LNCAP (cell line): ENCODE results near the gene RGS3.

Experiments
- TF ChIP-seq, protein P1 (sequence below): fragments of 450-650 bp; IDR thresholded peaks from 2 replicates; pipeline ENCODE4 v1.5.1; 2017; ENCODE audit warnings: mild to moderate bottlenecking

Gene RGS3

DNA sequence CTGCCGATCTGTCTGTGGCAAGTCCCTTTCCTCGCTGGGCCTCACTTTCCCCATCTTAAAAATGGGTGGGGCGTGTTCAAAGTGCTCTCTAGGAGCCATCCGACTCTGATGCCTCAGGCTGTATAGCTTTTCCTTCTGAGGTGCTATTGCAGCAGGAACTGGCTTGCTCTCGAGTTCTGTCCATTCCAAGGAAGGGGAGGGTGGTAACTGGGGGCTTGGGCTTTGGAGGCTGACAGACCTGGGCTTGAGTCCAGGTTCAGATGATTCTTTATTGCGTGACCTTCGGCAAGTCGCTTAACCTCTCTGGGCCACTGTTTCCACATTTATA is 139.5 kb downstream of the RGS3 start:
- TF ChIP-seq, protein P1, sequence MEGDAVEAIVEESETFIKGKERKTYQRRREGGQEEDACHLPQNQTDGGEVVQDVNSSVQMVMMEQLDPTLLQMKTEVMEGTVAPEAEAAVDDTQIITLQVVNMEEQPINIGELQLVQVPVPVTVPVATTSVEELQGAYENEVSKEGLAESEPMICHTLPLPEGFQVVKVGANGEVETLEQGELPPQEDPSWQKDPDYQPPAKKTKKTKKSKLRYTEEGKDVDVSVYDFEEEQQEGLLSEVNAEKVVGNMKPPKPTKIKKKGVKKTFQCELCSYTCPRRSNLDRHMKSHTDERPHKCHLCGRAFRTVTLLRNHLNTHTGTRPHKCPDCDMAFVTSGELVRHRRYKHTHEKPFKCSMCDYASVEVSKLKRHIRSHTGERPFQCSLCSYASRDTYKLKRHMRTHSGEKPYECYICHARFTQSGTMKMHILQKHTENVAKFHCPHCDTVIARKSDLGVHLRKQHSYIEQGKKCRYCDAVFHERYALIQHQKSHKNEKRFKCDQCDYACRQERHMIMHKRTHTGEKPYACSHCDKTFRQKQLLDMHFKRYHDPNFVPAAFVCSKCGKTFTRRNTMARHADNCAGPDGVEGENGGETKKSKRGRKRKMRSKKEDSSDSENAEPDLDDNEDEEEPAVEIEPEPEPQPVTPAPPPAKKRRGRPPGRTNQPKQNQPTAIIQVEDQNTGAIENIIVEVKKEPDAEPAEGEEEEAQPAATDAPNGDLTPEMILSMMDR, result no peak

DNA sequence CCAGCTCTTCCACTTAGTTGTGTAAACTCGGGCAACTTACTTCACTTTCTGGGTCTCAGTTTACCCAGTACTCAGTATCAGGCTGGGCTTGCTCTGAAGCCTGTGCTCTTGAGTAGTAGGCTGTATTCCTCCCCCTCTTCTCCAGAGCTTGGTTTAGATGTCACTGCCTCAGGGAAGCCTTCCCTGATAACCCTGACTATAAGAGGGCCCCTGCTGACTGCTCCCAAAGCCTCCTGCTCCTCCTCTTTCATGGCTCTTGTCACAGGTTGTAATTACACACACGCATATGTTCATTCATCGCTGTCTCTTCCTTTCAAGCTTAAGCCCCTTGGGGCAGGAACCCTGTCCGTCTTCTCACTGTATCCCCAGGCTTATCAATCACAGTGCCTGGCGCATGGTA is 140.2 kb downstream of the RGS3 start:
- TF ChIP-seq, protein P1, result no peak

DNA sequence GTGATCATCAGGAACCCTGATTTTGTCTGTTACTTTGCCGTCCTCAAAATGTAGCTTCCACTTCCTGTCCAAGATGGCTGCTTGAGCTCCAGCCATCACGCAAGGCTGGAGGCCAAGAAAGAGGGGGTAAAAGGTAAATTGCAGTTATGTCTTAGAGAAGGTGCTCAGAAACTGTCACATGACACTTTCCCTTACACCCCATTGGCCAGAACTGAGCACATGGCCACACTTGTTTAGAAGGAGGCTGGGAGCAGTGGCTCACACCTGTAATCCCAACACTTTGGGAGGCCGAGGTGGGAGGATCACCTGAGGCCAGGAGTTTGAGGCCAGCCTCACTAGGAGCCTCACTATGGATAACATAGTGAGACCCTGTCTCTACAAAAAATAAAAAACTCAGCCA is 140.9 kb downstream of the RGS3 start:
- TF ChIP-seq, protein P1, result no peak

DNA sequence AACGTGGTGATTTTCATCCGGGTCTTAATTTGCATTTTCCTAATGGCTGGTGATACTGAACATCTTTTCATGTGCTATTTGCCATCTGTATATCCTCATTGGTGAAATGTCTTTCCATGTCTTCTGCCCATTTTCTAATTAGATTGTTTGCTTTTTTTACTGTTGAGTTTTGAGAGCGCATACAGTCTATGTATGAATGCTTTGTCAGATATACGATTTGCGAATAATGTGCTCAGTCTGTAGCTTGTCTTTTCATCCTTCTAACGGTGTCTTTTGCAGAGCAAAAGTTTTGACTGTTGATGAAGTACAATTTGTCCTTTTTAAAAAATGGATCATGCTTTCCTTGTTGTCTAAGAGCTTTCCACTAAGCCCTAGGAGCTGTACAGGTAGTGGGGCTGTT is 143.0 kb downstream of the RGS3 start:
- TF ChIP-seq, protein P1, result no peak

DNA sequence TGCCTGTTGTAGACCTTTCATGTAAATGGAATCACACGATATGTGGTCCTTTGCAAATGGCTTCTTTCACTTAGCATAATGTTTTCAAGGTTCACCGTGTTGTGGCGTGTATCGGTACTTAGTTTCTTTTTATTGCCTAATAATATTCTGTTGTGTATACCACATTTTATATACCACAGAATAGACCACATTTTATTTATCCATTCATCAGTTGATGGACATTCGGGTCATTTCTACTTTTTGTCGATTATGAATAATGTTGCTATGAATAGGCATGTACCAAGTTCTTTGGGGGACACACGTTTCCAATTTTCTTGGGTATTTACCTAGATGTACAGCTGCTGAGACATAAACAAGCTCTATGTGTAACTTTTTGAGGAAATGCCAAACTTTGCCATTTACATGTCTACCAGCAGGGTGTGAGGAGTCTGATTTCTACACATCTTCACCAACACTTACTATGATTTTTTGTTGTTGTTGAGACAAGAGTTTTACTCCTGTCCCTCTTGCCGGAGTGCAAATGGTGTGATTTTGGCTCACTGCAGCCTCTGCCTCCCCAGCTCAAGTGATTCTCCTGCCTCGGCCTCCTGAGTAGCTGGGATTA is 144.7 kb downstream of the RGS3 start:
- TF ChIP-seq, protein P1, result no peak

DNA sequence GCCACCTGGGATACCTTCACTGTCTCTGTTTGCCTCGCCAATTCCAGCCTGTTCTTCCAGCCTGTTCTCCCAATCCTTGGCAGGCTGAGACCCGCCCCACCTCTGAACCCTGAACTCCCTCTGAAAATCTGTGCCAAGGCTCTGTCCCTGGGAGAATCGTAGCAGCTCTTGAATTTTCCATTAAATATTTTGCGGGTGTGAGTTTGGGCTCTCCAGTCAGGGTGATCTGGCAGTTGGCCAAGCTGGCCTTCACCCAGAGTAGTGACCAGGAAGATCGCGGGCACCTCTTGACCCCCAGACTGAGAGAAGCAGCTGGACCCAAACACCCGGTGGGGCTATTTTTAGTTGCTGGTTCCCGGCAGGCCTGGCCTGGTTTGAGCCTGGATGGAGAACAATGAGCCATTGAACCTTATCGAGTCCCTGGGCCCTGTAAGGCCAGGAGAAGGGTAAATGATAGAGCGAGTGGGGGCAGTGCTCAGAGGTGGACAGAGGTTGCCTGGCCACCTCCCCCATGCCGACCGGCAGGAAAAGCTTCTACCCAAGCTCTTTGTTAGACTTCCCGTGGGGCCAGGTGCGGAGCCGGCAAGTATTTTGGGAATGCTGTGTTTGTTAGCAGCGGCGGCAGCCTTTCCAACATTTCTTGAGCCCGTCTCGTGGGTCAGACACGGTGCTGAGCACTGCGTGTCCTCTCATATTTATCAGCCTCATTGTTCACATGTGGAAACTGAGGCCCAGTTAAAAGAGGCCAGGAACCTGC is 146.2 kb downstream of the RGS3 start:
- TF ChIP-seq, protein P1, result no peak

DNA sequence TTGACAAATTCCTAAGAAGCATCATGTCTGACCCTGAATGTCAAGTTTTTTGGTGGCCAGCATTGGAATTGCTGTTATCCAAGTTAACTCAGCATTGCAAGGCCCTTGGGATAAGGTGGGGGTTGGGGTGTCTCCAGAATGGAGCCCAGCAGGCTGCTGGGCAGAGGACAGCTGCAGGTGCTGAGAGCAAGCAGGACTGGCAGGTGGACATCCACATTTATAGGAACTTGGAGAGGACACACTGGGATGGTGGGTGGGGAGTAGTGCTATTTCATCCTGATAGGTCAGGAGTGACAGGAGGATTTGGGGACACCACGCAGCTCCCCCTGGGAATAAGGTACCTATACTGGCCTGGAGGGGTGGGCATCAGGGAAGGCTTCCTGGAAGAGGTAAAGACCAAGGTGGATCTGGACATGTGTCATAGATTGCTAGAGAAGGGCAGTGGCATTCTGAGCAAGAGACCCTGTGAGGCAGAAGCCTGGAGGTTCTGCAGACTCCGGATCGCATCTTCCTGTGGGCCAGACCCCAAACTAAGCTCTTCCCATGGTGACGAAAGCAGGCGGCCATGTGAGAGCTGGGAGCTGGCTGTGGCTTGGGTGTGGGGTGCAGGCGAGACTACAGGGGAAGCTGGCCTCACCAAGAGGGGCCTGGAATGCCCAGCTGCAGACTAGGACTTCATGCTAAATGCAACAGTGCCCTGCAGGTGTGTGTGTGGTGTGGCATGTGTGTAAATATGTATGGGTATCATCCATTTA is 148.1 kb downstream of the RGS3 start:
- TF ChIP-seq, protein P1, result no peak
